MV-4-11 (cell line): ENCODE measurements around the gene DEPP1.

Source experiments
- DNase-seq: peaks from one replicate; lab custom pipeline; 2025; lab: John Stamatoyannopoulos, UW

Gene DEPP1

GRCh38 chr10:44993922-44994751 is 15.5 kb upstream of the DEPP1 start:
- no peak for DNase-seq

- DNase-seq: no peak
These were observed 14.8 kb upstream of the DEPP1 start for GRCh38 chr10:44993226-44993921.

- no peak for DNase-seq
These were observed 14.2 kb upstream of the DEPP1 start for GRCh38 chr10:44992732-44993225.

- no peak for DNase-seq
These were observed 13.6 kb upstream of the DEPP1 start for GRCh38 chr10:44992070-44992731.

DNA sequence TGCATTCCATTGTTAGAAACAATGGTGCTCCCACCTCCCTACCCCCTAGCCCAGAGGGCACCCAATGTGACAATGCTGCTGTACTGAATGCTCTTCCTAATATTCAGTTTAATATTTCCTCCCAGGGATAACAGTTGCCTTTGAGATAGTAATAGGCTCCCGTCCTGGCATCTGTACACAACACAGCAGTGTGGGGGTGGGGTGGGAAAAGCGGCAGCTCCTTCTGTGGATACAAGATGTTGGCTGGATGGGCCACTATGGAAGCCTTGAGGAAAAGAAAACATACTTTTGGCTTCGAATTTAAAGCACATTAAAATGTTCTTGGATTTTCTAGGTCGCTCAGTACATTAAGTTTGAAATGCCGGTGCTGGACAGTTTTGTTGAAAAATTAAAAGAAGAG is 13.0 kb upstream of the DEPP1 start:
- no peak for DNase-seq

- DNase-seq: no peak
These were observed 12.4 kb upstream of the DEPP1 start for GRCh38 chr10:44990965-44991364.

DNA sequence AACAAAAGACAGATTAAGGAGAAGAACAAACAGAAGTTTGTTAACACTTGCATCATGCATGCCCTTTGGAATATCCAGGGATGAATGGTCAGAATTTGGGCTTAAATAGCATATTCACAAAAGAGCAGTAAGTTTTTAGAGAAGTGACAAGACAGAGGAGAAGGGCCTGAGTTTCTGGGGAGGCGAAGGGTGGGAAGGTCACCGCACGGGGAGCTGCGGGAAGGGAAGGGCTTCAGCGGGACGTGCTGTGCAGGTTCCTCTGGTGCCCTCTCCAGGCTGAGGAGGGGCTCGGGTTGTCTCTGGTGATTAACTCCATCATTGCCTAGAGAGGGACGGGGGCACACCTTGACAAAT is 11.7 kb upstream of the DEPP1 start:
- DNase-seq: no peak

DNA sequence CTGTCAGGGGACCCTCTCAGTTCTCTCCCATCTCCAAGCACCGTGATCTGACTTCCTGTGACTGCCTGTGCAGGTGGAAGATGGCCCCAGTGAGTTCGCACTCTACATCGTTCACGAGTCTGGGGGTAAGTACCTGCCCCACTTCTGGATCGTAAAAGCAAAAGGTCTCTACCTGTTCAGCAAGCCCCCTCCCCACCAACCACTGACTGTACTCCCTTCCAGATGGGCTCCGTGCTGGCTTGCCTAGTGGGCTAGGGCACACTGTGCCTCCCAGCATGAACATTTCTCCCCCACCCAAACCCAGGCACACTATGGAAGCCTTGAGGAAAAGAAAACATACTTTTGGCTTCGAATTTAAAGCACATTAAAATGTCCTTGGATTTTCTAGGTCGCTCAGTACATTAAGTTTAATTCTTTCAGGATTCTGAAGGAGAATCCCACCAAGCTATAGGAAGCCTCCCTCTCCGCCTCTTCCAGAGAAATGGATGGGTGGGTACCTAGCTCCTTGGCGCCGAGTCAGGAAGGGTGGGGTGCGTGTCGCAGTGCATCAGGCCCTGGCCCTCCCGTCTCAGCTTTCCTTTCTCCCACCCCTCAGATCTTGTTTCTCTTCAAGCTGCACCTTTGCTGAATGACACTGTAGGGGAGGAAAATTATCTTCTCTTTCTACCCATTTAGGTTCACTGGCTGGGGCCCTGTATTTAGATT is 11.1 kb upstream of the DEPP1 start:
- no peak for DNase-seq

DNA sequence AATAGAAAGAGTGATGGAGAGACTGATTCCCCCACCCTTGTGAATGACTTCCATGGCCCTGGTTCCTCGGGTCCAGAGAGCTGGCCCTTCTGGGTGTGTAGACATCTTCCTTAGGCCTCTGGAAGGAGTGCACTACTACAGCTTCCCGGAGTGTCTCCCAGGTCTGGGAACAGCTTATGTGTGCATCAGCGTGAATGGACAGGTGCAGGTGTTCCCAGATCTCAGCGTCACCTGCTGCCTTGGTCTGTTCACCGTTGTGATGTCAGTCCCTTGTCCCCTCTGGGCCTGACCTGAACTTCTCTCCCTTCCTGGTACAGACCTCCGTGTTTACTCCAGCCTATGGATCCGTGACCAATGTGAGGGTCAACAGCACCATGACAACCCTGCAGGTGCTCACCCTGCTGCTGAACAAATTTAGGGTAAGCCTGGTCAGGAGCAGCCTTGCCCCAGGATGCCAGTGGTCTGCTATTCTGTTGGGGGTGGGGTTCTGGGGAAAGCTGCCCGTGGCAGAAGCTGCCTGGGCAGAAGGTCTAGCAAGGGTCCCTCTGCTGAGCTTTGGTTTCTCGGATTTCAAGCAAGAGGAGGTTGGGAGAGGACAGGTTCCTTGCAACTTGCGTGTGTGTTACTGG is 10.5 kb upstream of the DEPP1 start:
- DNase-seq: no peak

DNA sequence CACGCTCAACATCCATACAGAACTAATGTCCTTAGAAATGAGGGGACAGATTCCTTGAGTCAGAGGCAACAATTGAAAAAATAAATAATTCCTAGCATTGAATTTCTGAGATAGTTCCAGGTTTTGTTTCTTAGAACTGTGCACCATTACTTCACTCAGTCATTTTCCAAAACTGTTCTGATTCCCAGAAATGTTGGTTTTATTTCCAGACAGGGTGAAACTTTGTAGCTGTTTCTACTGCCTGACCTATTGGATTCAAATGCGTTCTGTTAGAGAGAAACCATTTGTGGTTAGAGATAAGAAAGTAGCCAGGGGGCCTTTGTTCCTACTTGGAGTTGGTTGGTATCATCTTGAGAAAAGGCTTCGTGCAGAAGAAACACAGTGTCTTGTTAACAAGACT is 8.1 kb upstream of the DEPP1 start:
- DNase-seq: no peak

DNA sequence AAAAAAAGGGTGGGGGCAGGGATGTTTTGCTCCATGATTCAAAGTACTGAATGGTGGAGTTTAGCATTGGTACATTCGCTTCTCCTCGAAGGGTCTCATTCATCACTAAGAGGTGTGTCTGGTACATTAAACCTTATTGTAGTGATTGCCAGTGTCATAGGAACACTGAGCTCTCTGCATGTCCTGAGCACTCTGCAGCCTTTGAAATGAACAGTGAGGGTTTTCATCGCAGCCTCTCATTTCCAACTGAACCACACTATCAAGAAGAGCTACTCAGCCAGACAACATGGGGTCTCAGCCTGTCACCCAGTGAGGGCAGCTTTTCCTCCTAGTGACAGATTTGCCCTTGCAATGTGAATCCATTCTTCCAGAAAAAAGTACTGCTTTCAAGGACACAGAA is 7.6 kb upstream of the DEPP1 start:
- no peak for DNase-seq

- no peak for DNase-seq
These were observed 6.6 kb upstream of the DEPP1 start for GRCh38 chr10:44985175-44985681.

GRCh38 chr10:44984671-44985101 is 6.1 kb upstream of the DEPP1 start:
- no peak for DNase-seq

DNA sequence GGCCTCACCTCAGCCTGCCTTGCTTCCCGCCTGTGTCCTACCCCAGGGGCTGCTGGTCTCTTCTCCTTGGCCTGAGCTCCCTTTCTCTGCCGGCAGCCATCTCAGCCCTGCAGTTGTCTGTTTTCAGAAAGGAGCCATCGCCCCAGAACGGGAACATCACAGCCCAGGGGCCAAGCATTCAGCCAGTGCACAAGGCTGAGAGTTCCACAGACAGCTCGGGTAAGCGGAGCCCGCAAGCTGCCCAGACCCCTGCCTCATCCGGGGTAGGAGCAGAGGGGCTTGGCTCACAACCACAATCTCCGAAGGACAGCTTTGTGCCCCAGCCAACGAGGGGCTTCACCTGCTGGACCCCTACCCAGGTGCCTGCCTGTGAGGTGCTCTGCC is 5.3 kb upstream of the DEPP1 start:
- no peak for DNase-seq

DNA sequence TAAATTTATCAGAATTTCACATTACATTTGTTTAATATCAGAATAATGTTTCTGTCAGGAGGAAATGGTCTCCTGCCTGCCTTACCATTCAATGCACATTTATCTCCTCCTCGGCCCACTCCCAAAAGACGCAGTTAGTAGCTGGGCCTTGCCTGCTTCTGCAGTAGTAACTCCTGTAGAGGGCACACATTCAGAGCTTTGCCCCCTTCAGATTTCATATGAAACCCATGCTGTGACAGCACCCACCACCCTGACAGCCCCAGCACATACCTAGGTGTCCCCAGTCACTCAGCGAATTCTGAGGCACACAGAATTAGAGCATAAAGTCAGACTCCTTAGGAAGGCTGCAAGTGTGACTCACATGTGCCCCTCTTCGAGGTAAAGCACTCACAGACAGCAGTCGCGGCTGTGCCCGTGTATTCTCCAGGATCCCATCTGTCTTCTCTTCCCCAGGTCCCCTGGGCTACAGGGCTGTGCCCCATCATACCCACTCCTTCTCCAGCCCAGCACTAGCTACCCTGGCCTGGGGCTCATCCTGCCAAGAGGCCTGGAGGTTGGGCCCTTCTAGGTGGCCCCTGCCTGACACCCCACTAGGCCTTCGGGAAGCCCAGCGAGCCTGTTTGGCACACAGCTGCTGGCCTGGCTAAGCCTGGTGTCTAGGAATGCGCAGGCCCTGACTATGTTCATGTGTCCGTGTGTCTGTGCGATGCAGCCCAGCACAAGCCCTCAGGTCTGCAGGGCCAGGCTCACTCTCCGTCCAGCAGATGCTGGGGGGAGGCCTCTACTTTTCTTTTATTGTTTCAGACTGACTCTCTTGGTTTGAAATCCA is 4.7 kb upstream of the DEPP1 start:
- no peak for DNase-seq

DNA sequence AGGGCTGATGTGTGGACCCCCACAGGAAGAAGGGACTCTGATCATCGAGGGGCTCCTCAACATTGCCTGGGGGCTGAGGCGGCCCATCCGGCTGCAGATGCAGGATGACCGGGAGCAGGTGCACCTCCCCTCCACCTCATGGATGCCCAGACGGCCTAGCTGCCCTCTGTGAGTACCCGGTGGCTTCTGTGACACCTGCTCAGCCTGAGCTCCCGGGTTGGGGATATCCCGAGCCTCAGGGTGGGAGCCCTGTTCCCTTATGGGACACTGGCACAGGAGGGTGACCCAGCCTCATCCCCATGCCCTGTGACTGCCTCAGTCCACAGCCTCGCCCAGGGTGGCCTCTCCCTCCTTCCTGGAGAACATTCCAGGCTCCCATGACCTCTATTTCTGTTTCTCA is 3.9 kb upstream of the DEPP1 start:
- DNase-seq: no peak

GRCh38 chr10:44982114-44982460 is 3.5 kb upstream of the DEPP1 start:
- DNase-seq: no peak

DNA sequence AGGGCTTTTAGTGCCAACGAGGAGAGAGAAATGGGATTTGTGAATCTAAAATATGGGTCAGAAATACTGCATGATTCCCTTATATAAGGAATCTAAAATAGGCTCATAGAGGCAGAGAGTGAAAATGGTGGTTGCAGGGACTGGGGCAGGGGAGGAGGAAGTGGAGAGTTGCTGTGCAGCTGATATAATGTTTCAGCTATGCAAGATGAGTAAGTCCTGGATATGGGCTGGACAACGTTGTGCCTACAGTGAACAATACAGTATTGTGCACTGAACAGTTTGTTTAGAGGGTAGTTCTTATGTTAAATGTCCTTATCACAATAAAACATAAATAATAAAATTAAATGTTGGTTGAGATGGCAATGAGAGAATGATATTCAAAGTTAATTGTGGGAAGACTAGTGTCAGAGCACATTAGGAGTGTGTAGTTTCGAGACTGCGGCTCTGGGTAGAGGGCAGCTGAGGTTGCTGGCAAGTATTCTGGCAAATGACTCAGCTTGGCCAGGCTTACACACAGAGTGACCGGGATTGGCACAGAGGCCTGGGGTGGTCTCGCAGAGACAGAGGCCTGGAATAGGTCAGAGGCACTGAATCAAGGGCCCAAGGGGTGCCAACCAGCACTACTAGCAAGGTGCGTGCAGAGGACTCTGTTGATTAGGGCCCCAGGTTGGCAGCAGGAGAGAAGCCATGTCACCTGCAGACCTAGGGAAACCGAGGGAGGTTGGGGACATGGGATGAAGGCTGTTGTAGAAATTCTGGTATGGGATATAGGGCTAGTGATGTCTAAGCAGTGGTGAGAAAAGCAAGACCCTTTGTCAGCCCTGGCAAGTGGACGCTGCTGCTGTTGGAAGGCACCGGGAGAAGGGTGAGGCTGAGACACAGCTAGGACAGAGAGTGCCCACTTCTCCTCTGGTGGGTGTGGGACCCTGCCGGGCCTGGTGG is 2.8 kb upstream of the DEPP1 start:
- DNase-seq: peak; percentile 54

- no peak for DNase-seq
These were observed 1.9 kb upstream of the DEPP1 start for GRCh38 chr10:44980309-44981171.
